ENCODE results near the gene CFAP58. TPM values are rescaled to one million over a fixed set of nuclear protein-coding genes. Genes with fewer than 3 reads are reported as not detected.

CFAP58 gene
- total and polyA plus RNA-seq, 2 of the 13 experiments (the other 11 are each of a cell fraction or from before 2014, with no cell fraction given) = 0.03 TPM; not detected in 1

DNA sequence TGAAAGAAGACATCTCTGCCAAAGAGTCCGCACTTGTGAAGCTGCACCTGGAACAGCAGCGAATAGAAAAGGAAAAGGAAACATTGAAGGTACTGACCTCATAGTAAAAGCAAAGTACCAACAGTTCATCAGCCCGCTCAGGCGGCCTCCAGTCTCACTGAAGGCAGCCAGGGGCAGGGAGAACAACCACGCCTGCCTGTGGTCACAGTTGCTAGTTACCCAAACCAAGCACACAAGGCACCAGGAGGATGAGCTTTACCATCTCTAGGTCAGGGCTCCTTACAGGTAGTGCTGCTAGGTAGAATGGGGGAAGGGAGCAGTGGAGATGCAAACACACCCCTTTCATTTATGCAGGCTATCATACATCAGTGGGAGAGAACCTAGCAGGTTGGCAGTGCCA lies 39.8 kb downstream of the CFAP58 start:
- no peaks in the 10 kb centered on the region for H3K36me3 ChIP-seq (replicated peaks in 1 of 2; ENCODE audit: control insufficient read depth in 1 of 2, insufficient read depth in 2 of 2, low read length in 2 of 2)
- no TSS peak for BruUV-seq (replicated peaks)
- no peaks in the 10 kb centered on the region for H4K20me1 ChIP-seq (ENCODE audit: insufficient read depth, low read length)
- no peaks in the 10 kb centered on the region for H3K27me3 ChIP-seq (ENCODE audit: control insufficient read depth in 1 of 2, insufficient read depth in 2 of 2, low read length in 2 of 2)
- 14% methylated on average over 5 of the region's 5 CpGs for WGBS (ENCODE audit: low lambda C conversion rate)
- no peak overlapping the region for H3K27ac ChIP-seq (ENCODE audit: extremely low read length, insufficient read depth, low read length)
- POLR2A ChIA-PET = no interaction called here
- H3K4me1 ChIP-seq (ENCODE audit: insufficient read depth, low read length) = no peaks in the 10 kb centered on the region
- no peak overlapping the region for H3K4me2 ChIP-seq (ENCODE audit: low read depth, low read length)
- FAIRE-seq = no peak
- TF ChIP-seq CREB1 (IDR thresholded peaks at IDR 0.05) (no peak), CREB1 (CRISPR knock-in tag; IDR thresholded peaks at IDR 0.05) (no peak)
- in situ Hi-C loops (cut with HindIII; ENCODE audit: extremely low pct_ligation_motif_present, low pct_unique_long_range_greater_than_20kb) (no loop called here), intact Hi-C loops (cut with micrococcal nuclease; ENCODE audit: unreplicated experiment) (no loop called here)
- no peak for ATAC-seq
- H3K79me2 ChIP-seq (ENCODE audit: insufficient read depth, low read length) = no peaks in the 10 kb centered on the region
- DNase-seq (ENCODE audit: low spot score) = no peak
- CTCF ChIA-PET (ENCODE audit: low intra/inter-chr PET ratio, low total read pairs) = no interaction called here
- no peaks in the 10 kb centered on the region for H3K9me3 ChIP-seq (ENCODE audit: low read length)
- H3K9ac ChIP-seq (ENCODE audit: insufficient read depth, low read depth, low read length) = no peak overlapping the region
- no peak overlapping the region for H3K4me3 ChIP-seq (replicated peaks in 1 of 3; ENCODE audit: insufficient read depth in 1 of 3, low read depth in 2 of 3, low read length in 3 of 3)
- no peak overlapping the region for H2AFZ ChIP-seq (ENCODE audit: low read length)

DNA sequence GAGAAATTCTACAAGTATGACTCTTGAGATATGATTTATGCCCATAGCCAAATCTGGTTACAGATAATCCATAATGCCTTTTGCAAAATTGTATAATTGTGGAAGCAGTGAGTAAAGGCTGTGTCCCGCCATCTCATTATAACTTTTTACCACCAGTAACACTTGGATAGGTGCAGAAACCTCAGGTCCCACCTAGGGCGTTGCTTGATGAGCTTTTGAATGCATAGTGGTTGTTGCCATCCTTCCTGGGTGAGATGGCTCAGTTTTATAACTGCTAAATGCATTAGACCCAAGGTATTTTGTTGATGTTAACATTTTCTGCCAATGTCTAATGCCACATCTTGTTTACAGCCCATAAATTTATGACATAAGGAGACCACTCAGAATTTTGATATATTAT lies 42.9 kb downstream of the CFAP58 start:
- no TSS peak for BruUV-seq (replicated peaks)
- WGBS (ENCODE audit: low lambda C conversion rate) = 10% methylated on average over 2 of the region's 2 CpGs
- 0 out of 5 replicates have a peak, but pooled peaks cover 0 to 6% of the 10 kb centered on the region in 2 experiments for H3K27me3 ChIP-seq (ENCODE audit: control insufficient read depth in 1 of 2, insufficient read depth in 2 of 2, low read length in 2 of 2)

More for the DNA sequence above, 42.9 kb downstream of the CFAP58 start:
- intact Hi-C loops (cut with micrococcal nuclease; ENCODE audit: unreplicated experiment) = no loop called here
- H2AFZ ChIP-seq (ENCODE audit: low read length) = no peak overlapping the region
- H3K36me3 ChIP-seq (replicated peaks in 1 of 2; ENCODE audit: control insufficient read depth in 1 of 2, insufficient read depth in 2 of 2, low read length in 2 of 2) = no peaks in the 10 kb centered on the region
- H3K79me2 ChIP-seq (ENCODE audit: insufficient read depth, low read length) = no peaks in the 10 kb centered on the region
- no peak overlapping the region for H3K4me3 ChIP-seq (replicated peaks in 1 of 3; ENCODE audit: insufficient read depth in 1 of 3, low read depth in 2 of 3, low read length in 3 of 3)
- H3K4me1 ChIP-seq (ENCODE audit: insufficient read depth, low read length) = no peaks in the 10 kb centered on the region
- CTCF ChIA-PET (ENCODE audit: low intra/inter-chr PET ratio, low total read pairs) = no interaction called here
- TF ChIP-seq, protein P1, sequence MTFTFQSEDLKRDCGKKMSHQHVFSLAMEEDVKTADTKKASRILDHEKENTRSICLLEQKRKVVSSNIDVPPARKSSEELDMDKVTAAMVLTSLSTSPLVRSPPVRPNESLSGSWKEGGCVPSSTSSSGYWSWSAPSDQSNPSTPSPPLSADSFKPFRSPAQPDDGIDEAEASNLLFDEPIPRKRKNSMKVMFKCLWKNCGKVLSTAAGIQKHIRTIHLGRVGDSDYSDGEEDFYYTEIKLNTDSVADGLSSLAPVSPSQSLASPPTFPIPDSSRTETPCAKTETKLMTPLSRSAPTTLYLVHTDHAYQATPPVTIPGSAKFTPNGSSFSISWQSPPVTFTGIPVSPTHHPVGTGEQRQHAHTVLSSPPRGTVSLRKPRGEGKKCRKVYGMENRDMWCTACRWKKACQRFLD (CRISPR knock-in tag; IDR thresholded peaks at IDR 0.05; ENCODE audit: borderline replicate concordance) = no peak
- TF ChIP-seq ZMAT3 (CRISPR knock-in tag; conservative IDR thresholded peaks at IDR 0.05) (no peak), PITX1 (CRISPR knock-in tag; IDR thresholded peaks at IDR 0.05) (no peak), REL (CRISPR knock-in tag; conservative IDR thresholded peaks at IDR 0.05) (no peak), EHMT2 (IDR thresholded peaks at IDR 0.05; ENCODE audit: borderline replicate concordance, low read depth, low read length) (no peak), NR0B2 (CRISPR knock-in tag; IDR thresholded peaks at IDR 0.05) (no peak), KLF16 (CRISPR knock-in tag; IDR thresholded peaks at IDR 0.05) (no peak), ELF1 (CRISPR knock-in tag; IDR thresholded peaks at IDR 0.05) (no peak), ZNF83 (CRISPR knock-in tag; IDR thresholded peaks at IDR 0.05; ENCODE audit: borderline replicate concordance) (no peak)
- no peak for DNase-seq (ENCODE audit: low spot score)
- in situ Hi-C loops (cut with HindIII; ENCODE audit: extremely low pct_ligation_motif_present, low pct_unique_long_range_greater_than_20kb) = no loop called here
- H3K9me3 ChIP-seq (ENCODE audit: low read length) = no peaks in the 10 kb centered on the region
- FAIRE-seq = no peak
- H3K9ac ChIP-seq (ENCODE audit: insufficient read depth, low read depth, low read length) = no peak overlapping the region
- H4K20me1 ChIP-seq (ENCODE audit: insufficient read depth, low read length) = no peaks in the 10 kb centered on the region
- H3K27ac ChIP-seq (ENCODE audit: extremely low read length, insufficient read depth, low read length) = no peak overlapping the region
- POLR2A ChIA-PET = no interaction called here
- ATAC-seq = no peak
- H3K4me2 ChIP-seq (ENCODE audit: low read depth, low read length) = no peak overlapping the region
